Endometrial microvascular endothelial cells (primary cell): Measurements from ENCODE around the gene SMTN. TPM values are rescaled to one million over a fixed set of nuclear protein-coding genes. Genes with fewer than 3 reads are reported as not detected.
"Not testable (repeated sequence)": the region's sequence is repeated elsewhere in the genome, so short reads cannot be mapped to it uniquely, and the experiment has no call there.

Experiments
- in situ Hi-C: cut with HindIII; loops from 2 replicates; pipeline ENCODE4 v1.10.0; 2017; ENCODE audit warnings: low sequenced_read_pairs, low pct_unique_long_range_greater_than_20kb; ENCODE audit errors: inconsistent ontology term
- total RNA-seq: library from RNA; depleted of rRNA; stranded (reverse); fragments of >200 nt; gene quantifications from one replicate; pipeline ENCODE4 v1.2.3, GENCODE V29; 2015; ENCODE audit errors: inconsistent ontology term

The SMTN gene
- total RNA-seq, 1 donor from 2014 or later, result 275 TPM

DNA sequence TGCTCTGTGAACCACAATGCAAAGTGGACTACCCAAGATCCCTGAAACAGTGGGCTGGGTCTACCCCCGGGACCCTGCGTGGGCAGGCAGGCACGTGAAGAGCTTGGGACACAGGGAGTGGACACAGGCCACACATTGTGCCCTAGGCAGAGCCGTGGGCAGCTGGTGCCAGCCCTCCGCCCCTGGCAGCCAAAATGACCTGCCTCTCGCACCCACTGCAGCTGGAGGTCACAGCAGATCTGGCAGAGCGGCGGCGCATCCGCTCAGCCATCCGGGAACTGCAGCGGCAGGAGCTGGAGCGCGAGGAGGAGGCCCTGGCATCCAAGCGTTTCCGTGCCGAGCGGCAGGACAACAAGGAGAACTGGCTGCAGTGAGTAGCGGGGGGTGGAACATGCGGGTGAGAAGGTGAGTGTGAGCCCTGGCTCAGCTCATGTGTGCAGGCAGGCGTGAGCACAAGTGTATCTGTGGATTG is 6.7 kb downstream of the SMTN start:
- in situ Hi-C loops, result no loop called here

DNA sequence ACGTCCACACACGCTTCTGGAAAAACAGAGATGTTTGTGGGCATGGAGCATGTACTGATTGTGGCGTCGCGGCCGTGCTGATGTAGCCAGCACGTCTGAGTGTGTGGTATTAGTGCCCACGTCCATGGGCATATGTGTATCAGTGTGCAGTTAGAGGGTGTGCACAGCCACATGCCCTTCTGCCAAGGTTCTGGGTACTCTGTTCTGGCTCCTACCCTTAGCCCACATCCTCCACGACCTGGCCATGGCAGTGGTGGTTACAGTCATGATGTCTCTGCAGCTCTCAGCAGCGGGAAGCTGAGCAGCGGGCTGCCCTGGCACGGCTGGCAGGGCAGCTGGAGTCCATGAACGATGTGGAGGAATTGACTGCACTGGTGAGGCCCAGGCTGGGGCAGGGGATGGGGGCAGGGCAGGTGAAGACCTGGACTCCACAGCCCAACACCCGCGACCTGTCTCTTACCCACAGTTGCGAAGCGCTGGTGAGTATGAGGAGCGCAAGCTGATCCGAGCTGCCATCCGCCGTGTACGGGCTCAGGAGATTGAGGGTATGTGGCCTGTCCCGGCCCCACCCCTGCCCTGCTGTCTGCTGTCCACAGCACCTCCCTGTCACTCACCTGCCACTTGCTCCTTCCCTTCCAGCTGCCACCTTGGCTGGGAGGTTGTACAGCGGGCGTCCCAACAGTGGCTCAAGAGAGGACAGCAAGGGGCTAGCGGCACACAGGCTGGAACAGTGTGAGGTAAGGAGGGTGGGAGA is 7.3 kb downstream of the SMTN start:
- in situ Hi-C loops, result no loop called here

DNA sequence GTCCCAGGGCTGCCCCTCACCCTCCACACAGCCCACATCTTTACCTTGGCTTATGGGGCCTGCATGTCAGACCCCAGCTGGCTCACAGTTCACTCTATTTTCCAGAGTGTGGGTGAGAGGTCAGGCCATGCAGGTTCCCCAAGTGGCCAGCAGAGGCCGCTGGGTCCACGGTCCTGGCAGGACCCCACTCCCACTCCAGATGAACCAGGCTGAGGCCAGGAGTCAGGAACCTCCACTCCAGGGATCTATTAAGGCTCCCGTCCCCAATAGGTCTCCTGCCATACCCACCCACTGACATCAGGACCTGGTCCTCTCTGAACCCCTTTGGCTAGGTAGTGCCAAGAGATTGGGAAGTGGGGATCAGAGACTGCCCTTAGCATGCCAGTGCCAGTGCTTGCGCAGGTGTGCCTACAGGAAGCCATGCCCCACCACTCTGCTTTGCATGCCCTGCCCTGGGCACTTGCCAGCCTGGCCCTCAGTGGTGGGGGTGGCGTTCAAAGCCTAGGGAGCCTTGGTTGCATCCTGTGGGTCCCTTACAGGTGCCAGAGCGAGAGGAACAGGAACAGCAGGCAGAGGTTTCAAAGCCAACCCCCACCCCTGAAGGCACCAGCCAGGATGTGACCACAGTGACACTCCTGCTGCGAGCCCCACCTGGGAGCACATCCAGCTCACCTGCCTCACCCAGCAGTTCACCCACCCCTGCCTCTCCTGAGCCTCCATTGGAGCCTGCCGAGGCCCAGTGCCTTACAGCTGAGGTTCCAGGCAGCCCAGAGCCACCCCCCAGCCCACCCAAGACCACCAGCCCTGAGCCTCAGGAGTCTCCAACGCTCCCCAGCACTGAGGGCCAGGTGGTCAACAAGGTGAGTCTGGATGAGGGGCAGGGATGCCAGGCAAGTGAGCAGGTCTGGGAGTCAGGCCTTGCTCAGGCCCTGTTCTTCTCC is 8.3 kb downstream of the SMTN start:
- in situ Hi-C loops, result no loop called here

DNA sequence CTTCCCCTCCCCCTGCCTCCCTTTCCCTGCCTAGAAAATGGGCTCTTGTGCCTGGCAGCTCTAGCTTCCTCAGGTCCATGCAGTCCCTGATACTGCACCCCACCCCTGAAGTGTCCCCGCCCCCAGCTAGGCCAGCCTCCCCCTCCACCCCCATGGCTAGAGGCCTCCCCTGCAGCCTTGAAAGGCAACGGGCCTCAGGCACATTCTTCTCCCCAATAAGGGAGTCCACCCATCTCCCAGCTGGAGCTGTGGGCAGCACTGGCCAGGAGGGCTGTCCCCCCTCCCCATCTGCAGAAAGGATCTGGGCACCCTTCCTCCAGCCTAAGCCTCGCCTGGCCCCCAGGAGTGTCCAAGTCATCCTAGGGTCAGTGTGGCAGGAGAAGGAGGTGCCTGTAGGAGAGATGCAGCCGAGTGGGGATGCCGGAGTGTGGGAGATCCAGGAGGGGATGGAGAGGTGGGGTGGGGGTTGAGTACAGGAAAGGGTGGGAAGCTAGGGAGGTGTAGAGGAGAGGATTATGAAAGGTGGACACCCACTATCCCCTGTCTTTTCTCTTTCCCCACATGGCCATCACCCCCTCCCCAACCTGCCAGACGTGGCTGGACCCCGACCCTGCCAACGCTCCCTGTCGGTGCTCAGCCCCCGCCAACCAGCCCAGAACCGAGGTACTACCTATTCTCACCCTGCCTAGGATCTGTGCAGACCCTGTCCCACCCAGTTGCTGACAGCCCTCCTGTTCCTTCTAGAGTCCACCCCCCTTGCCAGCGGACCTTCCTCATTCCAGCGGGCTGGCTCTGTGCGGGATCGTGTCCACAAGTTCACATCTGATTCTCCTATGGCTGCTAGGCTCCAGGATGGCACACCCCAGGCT is 9.3 kb downstream of the SMTN start:
- in situ Hi-C loops, result no loop called here

DNA sequence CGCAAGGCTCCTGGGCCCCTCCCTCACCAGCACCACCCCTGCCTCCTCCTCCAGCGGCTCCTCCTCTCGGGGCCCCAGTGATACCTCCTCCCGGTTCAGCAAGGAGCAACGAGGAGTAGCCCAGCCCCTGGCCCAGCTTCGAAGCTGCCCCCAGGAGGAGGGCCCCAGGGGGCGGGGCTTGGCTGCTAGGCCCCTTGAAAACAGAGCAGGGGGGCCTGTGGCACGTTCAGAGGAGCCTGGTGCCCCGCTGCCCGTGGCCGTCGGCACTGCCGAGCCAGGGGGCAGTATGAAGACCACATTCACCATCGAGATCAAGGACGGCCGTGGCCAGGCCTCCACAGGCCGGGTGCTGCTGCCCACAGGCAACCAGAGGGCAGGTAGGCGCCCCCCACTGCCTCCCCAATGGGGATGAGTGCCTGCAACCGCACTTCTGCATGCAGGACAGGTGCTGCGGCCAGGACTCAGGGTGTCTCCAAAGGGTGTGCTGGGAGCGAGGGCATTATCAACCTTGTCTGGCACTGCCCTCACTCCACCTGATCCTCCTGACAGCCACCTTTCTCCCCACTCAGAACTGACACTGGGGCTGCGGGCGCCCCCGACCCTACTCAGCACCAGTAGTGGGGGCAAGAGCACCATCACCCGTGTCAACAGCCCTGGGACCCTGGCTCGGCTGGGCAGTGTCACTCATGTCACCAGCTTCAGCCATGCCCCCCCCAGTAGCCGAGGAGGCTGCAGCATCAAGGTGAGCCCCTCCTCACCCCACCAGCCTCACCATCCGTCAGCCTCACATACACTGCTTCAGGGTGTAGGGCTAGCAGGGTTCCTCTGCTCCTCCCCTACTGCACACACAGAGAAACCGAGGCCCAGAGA is 10.2 kb downstream of the SMTN start:
- in situ Hi-C loops, result no loop called here

DNA sequence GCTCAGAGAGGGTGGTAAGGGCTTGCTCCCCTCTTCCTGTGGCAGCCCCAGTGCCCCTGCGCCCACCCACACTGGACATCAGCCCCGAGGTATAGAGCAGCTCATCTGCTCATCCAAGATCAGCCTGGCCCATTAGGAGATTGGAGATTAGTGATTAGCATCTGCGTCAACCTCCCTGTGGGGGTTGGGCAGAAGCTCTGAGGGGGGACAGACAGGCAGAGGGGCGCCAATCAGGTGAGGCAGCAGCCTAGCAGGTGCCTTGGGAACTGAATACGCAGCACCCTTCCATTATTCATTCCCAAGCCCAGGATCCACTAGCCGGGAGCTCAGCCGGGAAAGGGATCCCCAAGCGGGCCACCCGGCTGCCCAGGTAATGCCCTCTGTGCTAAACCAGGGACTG is 11.0 kb downstream of the SMTN start:
- in situ Hi-C loops, result no loop called here

DNA sequence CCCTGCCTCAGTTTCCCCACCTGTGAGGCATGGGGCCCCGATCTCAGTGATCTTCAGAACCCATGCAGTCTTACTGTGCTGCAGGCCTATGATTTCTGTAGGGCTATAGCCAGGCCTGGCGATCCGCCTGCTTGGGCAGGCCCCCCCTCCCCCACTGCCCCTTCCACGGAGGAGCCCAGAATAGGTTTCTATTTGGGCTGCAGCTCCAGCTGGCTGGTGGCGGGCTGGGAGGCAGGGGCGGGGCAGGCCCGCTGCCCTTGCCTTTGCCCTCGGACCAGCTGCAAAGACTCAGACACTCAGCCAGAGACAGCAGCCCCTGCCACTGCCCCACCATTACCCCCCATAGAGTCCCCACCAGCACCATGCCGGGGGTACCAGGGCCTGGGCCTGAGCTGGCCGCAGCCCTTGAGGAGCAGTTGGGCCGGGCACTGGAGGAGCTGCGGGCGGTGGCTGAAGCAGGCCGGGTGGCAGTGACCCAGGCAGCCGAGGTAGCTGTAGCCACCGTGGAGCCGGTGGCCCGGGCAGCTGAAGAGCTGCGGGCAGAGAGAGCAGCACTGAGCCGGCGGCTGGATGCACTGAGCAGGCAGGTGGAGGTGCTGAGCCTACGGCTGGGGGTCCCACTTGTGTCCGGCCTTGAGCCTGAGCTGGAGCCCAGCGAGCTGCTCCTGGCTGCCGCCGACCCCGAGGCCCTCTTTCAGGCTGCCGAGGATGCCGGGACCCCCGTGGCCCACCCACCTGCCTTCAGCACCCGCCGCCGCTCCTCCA is 12.2 kb downstream of the SMTN start:
- in situ Hi-C loops, result no loop called here

DNA sequence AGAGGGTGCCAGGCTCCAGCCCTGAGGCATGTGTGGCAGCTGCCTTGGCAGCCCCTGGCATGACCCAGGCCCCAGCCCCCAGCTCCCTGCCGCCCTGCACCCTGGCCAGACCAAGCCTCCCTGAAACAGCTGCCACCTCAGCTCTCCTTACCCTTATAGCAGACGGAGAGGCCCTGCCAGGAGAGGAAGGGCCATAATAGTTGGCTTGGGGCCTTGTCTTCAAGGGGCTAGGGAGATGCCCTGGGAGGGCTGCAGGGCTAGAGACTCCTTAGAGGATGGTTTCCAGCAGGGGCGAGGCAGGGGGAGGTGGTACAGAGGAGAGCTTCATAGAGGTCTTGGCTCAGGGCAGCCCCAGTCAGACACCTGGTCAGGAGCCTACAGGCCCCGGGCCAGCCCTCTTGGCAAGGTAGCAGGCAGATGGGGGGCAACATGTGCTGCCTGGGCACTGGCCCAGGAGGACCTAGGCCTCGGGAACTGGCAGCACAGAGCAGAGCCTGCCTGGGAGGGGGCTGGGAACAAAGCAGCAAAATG is 13.0 kb downstream of the SMTN start:
- in situ Hi-C loops, result no loop called here

DNA sequence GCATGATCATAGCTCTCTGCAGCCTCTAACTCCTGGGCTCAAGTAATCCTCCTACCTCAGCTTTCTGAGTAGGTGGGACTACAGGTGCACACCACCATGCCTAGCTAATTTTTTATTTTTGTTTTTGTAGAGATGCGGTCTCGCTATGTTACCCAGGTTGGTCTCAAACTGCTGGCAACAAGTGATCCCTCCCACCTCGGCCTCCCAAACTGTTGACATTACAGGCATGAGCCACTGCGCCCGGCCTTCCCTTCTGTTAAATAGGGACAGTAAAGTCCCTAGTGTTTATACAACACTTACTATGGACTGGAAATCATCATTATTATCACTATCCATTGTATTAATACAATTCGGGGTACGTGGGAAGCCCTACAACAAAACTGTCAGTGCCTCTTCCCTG is 13.6 kb downstream of the SMTN start:
- in situ Hi-C loops, result no loop called here

DNA sequence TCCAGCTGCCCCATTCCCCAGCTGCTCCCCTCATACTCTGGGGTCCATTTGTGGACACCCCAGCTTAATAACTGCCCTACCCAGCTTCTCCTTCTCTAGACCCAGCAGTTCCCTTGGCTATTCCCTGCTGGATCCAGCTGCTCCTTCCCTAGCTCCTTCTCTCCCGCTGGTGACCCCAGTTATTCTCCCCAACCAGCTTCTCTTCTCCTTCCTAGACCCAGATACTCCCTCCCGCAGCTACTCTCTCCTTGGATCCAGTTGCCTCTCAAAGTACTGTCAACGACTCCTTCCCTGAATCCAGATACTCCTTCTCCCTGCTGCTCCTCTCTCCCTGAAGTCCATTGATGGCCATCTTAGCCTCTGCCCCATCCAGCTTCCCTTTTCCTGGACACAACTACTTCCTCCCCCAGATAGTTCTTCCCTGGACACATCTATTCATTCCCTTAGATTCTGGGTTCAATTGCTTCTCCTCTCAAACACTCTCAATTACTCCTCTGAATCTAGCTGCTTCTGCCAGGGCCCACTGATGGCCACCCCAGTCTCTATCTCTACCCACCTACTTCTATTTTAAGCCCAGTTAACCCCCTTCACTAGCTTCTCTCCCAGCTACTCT is 14.6 kb downstream of the SMTN start:
- in situ Hi-C loops, result no loop called here

DNA sequence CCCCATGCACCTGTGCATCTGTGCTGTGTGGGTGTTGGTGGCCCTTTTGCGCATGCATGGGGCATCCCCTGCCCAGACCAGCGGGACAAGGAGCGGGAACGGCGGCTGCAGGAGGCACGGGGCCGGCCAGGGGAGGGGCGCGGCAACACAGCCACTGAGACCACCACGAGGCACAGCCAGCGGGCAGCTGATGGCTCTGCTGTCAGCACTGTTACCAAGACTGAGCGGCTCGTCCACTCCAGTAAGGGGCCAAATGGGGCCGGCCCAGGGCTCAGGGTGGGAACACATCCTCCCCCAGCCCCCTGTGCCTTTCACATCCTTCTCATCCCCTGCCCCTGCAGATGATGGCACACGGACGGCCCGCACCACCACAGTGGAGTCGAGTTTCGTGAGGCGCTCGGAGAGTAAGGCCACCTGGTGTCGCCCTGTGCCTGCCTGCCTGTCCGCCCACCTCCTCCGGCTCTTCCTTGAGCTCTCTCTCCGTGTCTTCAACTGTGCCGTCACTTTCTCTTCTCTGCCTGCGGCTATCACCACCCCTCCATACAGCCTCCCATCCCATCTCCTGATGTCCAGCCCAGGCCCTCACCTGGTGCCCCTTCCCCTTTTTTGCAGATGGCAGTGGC is 15.7 kb downstream of the SMTN start:
- in situ Hi-C loops, result no loop called here

DNA sequence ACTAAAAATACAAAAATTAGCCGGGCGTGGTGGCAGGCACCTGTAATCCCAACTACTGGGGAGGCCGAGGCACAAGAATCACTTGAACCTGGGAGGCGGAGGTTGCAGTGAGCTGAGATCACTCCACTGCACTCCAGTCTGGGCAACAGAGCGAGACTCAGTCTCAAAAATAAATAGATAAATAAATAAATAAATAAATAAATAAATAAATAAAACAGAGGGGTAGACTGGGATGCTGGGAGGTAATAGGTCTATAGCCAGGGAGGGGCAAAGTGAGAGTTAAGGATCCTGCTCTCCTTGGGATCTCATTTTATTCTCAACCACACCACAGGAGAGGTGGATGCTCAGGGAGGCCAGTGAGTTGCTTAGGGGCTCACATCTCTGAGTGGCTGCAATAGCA is 16.4 kb downstream of the SMTN start:
- in situ Hi-C loops, result not testable (repeated sequence)

DNA sequence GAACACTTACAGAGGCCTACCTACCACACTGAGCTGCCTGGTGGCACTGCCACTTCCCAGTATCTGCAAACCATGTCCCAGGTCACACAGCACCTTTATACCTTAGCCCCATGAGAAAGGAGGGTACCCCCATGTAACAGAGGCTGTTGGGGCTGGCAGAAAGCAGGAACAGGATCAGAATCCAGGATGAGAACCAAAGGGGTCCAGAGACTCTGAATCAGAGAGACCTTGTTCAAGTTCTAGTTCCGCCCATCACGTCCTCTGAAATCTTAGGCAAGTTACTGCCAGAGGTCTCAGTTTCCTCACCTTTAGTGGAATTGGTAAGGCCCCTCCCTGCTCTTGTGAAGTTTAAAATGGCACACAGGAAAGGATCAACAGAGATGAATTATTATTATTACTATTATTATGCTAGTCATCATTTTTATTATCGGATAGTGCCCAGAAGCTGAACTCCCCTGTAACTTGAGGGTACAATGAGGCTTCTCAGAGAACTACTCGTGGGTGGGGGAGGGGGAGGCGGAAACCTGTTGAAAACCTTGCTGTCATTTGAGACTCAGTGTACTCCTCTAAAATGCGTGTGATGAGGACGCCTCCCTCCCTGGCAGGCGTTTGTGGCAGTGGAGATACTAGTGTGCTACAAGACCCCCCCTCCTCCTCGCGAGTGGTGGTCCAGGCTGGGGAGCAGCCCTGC is 17.0 kb downstream of the SMTN start:
- in situ Hi-C loops, result no loop called here

DNA sequence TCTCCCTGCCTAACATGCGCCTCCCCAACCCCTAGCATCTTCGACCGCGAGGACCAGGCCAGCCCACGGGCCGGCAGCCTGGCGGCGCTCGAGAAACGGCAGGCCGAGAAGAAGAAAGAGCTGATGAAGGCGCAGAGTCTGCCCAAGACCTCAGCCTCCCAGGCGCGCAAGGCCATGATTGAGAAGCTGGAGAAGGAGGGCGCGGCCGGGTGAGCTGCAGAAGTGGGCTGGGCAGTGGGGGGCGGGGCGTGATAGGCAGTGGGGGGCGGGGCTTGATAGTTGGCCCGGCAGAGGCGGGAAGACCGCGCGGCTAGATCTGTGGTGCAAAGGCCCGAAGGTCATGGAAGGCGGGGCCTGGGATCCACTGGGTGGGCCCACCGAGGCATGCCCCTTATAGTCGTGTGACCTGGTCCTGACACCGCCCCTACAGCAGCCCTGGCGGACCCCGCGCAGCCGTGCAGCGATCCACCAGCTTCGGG is 17.6 kb downstream of the SMTN start:
- in situ Hi-C loops, result no loop called here

DNA sequence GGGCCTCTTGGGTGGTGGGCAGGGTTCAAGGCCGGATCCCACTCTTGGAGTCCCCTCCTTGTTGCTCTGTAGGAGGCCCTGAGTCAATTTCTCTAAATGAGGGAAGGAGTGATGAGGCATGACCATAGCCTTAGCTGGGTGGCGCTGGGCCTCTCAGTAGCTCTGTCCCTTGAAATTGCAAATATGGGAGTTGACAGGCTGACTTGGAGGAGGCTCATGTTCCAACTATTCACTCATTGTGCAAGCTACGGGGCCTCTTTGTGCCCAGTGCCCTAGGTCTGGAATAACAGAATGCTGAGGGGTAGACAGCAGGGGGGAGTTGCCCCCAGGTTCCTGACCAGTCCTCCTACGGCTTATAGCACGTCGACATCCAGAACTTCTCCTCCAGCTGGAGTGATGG is 18.3 kb downstream of the SMTN start:
- in situ Hi-C loops, result no loop called here
